Coronary artery (tissue), 2 donors: ENCODE data around the gene P2RY1.

Source experiments
- DNase-seq: peaks from one replicate; pipeline ENCODE4 v3.0.0-alpha.2; 2017; ENCODE audit warnings: low spot score
- H3K27ac ChIP-seq, 2 donors: fragments of 200-600 bp; sonication (generic); one replicate each; pipeline ENCODE4 v1.5.1; 2016 to 2019
- H3K4me3 ChIP-seq: fragments of 200-600 bp; sonication (generic); 2 replicates; pipeline ENCODE4 v1.5.1; 2016; ENCODE audit warnings: mild to moderate bottlenecking, moderate library complexity
- TF ChIP-seq, protein P1 (sequence below): fragments of 200-600 bp; sonication (generic); IDR thresholded peaks from one replicate; pipeline ENCODE4 v1.5.1; 2019; ENCODE audit warnings: antibody characterized with exemption

Gene P2RY1

DNA sequence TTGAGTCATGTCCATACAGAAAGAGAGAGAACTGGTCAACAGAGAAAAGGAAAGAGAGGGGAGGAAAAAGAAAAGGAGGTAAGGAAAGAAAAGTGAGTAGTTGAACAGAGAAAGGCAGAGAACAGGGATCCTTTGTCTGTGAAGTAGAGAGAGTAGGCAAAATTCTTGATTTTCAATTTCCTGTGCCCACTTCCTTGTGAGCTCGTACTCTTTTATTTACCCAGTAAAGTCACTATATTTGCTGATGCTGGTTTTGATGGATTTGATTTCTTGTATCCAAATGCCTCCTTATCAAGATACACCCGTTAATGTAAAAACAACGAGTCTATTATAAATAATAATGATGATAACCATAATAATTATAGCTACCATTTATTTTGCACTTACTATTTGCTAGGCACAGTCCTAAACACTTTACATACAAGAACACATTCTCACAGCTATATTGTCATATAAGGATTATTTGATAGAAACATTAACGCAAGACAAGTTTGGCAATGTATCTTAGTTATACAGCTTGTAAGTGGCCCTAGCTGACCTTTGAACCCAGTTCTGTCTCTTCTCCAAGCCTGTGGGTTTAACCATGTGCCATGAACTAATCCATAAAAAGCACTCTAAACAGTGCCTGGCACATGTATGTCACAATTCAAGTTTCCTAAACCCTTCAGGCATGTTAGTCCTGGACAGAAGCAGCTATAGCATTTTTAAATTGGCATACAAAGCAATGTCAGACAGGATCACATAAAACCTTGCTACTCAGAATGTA lies 6.7 kb upstream of the P2RY1 start:
- H3K4me3 ChIP-seq, result no peak overlapping the region
- H3K27ac ChIP-seq, result no peak overlapping the region
- no peak for DNase-seq
- TF ChIP-seq, protein P1, sequence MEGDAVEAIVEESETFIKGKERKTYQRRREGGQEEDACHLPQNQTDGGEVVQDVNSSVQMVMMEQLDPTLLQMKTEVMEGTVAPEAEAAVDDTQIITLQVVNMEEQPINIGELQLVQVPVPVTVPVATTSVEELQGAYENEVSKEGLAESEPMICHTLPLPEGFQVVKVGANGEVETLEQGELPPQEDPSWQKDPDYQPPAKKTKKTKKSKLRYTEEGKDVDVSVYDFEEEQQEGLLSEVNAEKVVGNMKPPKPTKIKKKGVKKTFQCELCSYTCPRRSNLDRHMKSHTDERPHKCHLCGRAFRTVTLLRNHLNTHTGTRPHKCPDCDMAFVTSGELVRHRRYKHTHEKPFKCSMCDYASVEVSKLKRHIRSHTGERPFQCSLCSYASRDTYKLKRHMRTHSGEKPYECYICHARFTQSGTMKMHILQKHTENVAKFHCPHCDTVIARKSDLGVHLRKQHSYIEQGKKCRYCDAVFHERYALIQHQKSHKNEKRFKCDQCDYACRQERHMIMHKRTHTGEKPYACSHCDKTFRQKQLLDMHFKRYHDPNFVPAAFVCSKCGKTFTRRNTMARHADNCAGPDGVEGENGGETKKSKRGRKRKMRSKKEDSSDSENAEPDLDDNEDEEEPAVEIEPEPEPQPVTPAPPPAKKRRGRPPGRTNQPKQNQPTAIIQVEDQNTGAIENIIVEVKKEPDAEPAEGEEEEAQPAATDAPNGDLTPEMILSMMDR, result no peak

DNA sequence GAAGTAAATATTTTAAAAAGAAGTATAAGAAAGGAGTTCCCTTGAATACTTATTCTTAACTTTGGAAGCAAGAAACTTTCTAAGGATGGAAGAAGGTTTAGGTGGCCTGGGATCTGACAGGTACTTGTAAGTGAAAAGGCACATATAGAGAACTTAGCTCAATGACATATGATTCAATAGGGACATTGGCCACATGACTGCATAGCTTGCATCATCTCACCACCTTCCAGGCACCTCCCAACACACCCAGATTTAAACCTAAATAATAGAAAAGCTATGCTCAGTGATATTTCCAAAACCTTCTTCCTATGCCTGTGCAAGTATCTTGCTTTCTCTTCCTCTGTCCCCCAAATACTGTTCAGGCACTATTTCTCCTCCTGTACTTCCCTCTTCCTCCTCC lies 4.7 kb upstream of the P2RY1 start:
- TF ChIP-seq, protein P1, result no peak

DNA sequence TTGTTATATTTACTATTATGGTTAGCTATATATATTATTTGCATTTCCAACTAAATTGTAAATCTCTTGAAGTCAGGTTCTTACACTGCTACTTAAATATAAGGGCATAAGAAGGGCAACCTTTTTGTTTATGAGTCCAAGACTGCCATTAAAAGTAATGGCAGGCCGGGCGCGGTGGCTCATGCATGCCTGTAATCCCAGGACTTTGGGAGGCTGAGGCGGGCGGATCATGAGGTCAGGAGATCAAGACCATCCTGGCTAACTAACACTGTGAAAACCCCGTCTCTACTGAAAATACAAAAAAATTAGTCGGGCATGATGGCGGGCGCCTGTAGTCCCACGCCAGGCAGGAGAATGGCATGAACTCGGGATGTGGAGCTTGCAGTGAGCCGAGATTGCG lies 2.9 kb upstream of the P2RY1 start:
- no peak overlapping the region for H3K4me3 ChIP-seq
- TF ChIP-seq, protein P1, result no peak
- H3K27ac ChIP-seq, result no peak overlapping the region
- DNase-seq, result no peak

More for the DNA sequence above, 4.7 kb upstream of the P2RY1 start:
- H3K27ac ChIP-seq, result no peak overlapping the region
- H3K4me3 ChIP-seq, result no peak overlapping the region
- DNase-seq, result no peak

DNA sequence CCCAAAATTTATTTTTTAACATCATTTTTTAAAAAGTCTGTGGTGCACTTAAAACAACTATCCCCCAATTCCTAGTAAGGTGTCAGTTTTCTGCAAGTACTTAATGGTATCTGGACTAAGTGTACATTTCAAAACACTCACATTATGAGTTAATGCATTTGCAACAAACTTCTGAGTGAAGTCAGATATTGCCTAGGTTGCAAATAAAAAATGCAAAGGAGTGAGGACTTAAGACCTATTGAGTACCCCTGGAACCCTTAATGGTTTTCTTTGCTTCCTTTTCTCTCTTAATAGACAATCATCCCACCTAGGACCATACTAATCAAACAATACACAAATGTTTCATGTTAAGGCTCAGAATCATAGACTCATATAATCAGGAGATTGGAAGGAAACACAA lies 1.8 kb upstream of the P2RY1 start:
- no peak for DNase-seq
- TF ChIP-seq, protein P1, result no peak
- no peak overlapping the region for H3K27ac ChIP-seq
- no peak overlapping the region for H3K4me3 ChIP-seq

DNA sequence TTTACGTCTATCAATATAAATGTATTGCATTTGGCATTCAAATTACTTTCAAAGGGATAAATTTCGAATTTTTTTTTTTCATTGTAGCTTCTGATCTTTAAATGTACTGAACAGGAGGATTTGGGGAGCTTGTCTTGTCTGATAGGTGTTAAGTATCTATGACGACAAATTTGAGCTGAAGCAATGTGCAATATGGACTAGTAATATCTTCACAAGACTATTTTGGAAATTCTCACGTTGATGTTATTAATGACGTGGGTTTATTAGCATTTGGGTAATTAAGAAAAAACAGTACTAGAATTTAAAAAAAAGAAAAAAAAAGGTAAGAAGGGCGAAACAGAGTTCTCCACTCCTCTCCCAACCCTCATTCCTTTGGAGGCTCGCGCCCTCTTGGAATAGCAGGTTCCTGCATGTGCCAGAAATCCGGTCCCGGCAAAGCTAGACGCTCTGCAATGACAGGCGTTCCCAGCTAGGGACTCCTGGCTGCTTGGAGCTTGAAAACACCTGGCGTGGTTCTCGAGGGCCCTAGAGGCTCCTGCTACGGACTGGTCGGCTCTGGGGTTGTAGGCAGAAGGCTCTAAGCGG lies 648 bp upstream of the P2RY1 start:
- DNase-seq, result no peak
- Histone ChIP-seq H3K27ac (peak overlapping the region in 1 of 2 donors; percentile 78), H3K4me3 (peak overlapping the region; percentile 85)
- TF ChIP-seq, protein P1, result no peak

DNA sequence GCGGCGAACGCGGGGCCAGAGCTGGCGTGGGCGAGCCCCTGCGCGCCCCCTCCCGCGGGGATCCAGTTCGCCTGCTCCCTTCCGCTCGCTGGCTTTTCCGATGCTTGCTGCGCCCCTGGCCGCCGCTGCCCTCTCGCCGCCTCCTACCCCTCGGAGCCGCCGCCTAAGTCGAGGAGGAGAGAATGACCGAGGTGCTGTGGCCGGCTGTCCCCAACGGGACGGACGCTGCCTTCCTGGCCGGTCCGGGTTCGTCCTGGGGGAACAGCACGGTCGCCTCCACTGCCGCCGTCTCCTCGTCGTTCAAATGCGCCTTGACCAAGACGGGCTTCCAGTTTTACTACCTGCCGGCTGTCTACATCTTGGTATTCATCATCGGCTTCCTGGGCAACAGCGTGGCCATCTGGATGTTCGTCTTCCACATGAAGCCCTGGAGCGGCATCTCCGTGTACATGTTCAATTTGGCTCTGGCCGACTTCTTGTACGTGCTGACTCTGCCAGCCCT lies 721 bp downstream of the P2RY1 start:
- TF ChIP-seq, protein P1, result no peak
- Histone ChIP-seq H3K4me3 (peak overlapping the region; percentile 85), H3K27ac (peak overlapping the region in 1 of 2 donors; percentile 78)
- no peak for DNase-seq

DNA sequence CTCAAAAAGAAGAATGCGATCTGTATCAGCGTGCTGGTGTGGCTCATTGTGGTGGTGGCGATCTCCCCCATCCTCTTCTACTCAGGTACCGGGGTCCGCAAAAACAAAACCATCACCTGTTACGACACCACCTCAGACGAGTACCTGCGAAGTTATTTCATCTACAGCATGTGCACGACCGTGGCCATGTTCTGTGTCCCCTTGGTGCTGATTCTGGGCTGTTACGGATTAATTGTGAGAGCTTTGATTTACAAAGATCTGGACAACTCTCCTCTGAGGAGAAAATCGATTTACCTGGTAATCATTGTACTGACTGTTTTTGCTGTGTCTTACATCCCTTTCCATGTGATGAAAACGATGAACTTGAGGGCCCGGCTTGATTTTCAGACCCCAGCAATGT lies 1.3 kb downstream of the P2RY1 start:
- Histone ChIP-seq H3K27ac (no peak overlapping the region), H3K4me3 (peak overlapping the region; percentile 85)
- DNase-seq, result no peak
- TF ChIP-seq, protein P1, result no peak
